Activated naive CD4-positive, alpha-beta T cell (primary cell): ENCODE measurements around the gene PRSS33.

Source experiments
- DNase-seq, 4 experiments: peaks; one replicate each; lab custom pipeline; 2025; lab: John Stamatoyannopoulos, UW

The PRSS33 gene

GRCh38 chr16:2741168-2741567, 46.2 kb downstream of the PRSS33 start:
- no peak for DNase-seq

DNA sequence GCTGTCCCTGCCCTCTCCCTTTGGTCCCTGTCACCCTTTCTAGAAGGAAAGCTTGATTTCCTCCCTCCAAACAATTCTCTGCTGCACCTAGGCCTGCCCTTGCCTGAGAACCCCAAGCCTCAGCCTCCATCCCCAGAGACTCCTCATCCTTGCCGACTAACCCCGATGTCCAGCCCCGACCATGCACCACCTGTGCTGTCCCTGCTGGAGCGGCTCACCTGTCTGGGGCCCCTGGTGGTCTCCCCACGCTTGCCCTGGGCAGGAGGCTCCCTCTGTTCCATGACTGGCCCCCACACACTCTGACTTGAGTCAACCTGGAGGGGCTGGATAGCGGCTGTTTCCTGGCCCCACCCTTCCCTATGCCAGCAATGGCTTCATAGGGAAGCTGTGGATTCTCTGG, 46.9 kb downstream of the PRSS33 start:
- no peak for DNase-seq

DNA sequence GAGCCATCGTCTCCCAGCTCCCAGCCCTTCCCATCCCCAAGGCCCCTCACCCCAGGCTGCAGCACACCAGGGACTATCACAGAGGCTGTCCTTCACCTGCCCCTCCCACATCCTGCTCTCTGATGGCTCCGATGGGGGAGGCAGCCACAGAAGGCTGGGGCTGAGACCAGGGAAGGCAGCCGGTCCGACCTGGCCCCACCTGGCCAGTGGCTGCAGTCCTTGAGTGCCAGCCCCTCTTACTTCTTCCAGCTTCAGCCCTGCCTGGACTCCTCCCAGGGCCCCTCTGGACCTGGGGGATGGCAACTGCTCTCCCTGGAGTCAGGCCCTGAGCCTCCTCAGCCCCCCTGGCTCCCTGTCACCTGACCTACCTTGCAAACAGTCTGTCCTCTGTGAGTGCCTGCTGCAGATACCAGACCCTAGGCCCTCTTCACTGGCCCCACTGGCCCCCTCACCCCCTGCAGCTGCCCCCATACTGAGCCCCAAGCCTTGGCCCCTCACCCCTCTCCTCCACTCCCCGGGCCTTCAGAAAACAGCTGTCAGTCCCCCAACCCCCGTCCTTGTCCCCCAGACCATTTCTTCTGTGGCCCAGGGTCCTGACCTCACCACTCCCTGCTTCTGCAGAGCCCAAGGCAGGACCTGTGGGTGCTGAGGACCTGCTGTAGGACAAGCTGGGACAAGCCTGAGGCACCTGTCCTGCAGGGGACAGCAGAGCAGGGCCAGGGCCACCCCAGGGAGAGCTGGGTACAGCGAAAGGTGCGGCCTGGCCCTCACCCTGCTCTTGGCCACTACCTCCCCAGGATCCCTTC, 47.5 kb downstream of the PRSS33 start:
- no peak for DNase-seq

- no peak for DNase-seq
Observed at GRCh38 chr16:2738615-2739014, 48.7 kb downstream of the PRSS33 start.

DNA sequence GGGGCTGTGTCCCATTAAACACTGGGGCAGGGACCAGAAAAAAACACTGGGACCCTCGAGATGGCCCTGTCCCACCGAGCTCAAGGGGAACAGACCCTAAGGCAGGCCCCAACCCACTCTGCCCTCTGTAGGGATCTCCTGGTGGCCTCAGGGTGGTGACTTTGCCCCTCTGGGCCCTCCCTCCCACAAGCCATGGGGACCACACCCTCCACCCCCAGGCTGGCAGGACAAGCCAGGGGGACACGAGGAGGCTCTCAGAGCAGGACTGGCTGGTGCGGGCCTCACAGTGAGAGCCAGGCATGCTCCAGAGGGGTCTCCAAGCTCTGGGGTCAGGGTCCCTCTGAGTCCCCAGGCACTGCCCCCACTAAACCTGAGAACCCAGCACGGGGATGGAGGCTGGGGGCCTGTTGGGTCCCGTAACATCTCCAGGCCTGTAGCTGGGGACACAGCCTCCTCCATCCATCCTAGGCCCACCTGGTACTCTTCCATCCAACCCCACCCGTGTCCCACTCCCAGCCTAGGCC, 49.4 kb downstream of the PRSS33 start:
- DNase-seq, result no peak

DNA sequence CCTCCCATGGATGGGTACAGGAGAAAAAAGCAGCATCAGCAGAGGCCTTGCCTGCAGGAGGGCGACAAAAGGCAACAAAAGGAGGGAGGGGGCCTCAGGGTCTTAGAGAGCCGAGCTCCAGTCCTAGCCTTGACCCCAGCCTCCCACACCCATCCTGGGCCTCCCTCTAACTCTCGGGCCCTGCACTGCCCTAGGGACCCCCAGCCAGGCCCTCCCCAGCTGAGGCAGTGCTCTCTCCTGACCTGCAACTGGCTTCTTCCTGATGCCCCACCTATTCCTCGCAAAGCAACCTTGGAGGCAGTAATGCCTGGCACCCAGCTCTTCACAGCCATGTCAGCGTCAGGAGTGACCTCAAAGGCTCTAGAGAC, 50.1 kb downstream of the PRSS33 start:
- no peak for DNase-seq

DNA sequence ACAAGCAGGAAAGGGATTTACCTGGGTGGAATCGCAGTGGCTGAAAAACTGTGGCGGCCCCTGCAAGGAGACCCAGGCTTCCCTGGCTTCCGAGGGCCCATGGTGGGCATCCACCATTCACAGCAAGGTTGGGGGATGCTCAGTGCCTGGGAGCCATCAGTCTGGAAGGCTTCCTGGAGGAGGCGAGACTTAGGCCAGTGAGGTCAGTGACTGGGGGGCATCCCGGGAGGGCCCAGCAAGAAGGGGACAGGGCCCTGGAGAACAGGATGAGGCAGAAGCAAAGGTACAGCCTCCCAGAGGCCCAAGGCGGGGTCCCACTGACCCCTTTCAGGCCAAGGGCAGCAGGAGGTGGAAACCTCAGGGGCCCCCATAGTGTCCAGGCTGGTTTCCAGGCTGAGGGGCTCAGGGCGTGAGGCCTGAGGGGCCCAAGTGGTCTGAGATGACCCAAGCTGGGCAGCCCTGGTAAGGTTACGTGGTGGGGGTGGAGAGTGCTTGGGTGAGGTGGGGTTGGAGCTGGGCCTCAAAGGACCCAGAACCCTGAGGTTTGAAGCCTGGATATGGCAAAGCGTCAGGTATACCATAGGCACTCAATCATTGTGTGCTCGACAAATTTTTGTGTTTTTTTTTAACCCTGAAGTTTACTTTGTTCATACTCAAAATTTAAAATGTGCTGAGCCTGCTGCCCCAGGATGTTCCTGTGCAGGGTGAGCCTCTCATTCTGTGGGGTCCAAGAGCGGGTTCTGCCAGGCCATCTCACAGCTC, 50.7 kb downstream of the PRSS33 start:
- no peak for DNase-seq

GRCh38 chr16:2734844-2735515, 52.4 kb downstream of the PRSS33 start:
- DNase-seq, result no peak
